HCT116 (cell line): ENCODE measurements around the gene SND1. TPM values are rescaled to one million over a fixed set of nuclear protein-coding genes. Genes with fewer than 3 reads are reported as not detected.
A peak's percentile ranks its signal among the peaks of the same experiment; 100 is the strongest.

Experiments used
- ATAC-seq: fragments of 200-7000 bp; cut with Tn5 transposase; 2 replicates; pipeline ENCODE4 v1.9.1; 2020; ENCODE audit warnings: mild to moderate bottlenecking, moderate library complexity
- BruUV-seq: library from RNA; stranded (reverse); fragments of 400-500 nt; replicated peaks from 2 replicates; lab custom pipeline; 2021; lab: Mats Ljungman, UMichigan
- CTCF ChIA-PET: fragments of 300-600 bp; sonication (Branson Sonifier 250); formaldehyde crosslinking; loops from one replicate; lab custom pipeline; 2021; ENCODE audit warnings: antibody characterized with exemption; lab: Charles Lee
- POLR2A ChIA-PET: fragments of 300-600, 350-600 bp; sonication (Branson Sonifier 250); formaldehyde crosslinking; loops from one replicate; lab custom pipeline; 2021; ENCODE audit warnings: antibody characterized with exemption; lab: Charles Lee
- RAD21 ChIA-PET, 2 experiments: fragments of 300-600 bp; sonication (Branson Sonifier 250); formaldehyde crosslinking; loops; one replicate each; lab custom pipeline; 2023; ENCODE audit warnings: low total read pairs in 2 of 2; ENCODE audit not compliant: uncharacterized antibody in 2 of 2, unreplicated experiment in 2 of 2, low non-redundant PET in 1 of 2; lab: Charles Lee
- DNase-seq: peaks from one replicate; pipeline ENCODE4 v3.0.0-alpha.2; 2010; ENCODE audit warnings: low read depth, low spot score
- H2AFZ ChIP-seq: fragments of 200-600 bp; shearing (Covaris generic), sonication (generic); 2 replicates; pipeline ENCODE4 v1.6.1; 2017; ENCODE audit warnings: low read depth, mixed run types, mixed read lengths, antibody characterized with exemption, low read length; ENCODE audit not compliant: poor library complexity, severe bottlenecking
- H3K27ac ChIP-seq: 2 replicates; pipeline ENCODE4 v1.5.1; 2012; ENCODE audit warnings: low read depth, low read length
- H3K27me3 ChIP-seq: fragments of 200-600 bp; sonication (generic); 2 replicates; pipeline ENCODE4 v1.6.1; 2016; ENCODE audit warnings: mixed run types, low read length, mixed read lengths; ENCODE audit not compliant: insufficient read depth
- H3K36me3 ChIP-seq, 2 experiments: fragments of 200-500 bp in 1 of 2; fragments of 200-600 bp in 1 of 2; sonication (Bioruptor generic) in 1 of 2; sonication (generic) in 1 of 2; 2 replicates each; pipeline versions ENCODE4 v1.5.1 to v1.6.1; 2014 to 2016; ENCODE audit warnings: low read length in 2 of 2, inconsistent platforms in 1 of 2, mixed read lengths in 1 of 2, mixed run types in 1 of 2; ENCODE audit not compliant: insufficient read depth in 2 of 2, control insufficient read depth in 1 of 2
- H3K4me1 ChIP-seq, 2 experiments: fragments of 200-600 bp in 1 of 2; sonication (generic) in 1 of 2; 2 replicates each; pipeline versions ENCODE4 v1.5.1 to v1.6.1; 2012 to 2017; ENCODE audit warnings: low read length in 2 of 2, inconsistent platforms in 1 of 2, mild to moderate bottlenecking in 1 of 2, mixed read lengths in 1 of 2, mixed run types in 1 of 2, moderate library complexity in 1 of 2; ENCODE audit not compliant: insufficient read depth in 2 of 2, control insufficient read depth in 1 of 2
- H3K4me2 ChIP-seq: fragments of 200-600 bp; sonication (generic); 2 replicates; pipeline ENCODE4 v1.6.1; 2017; ENCODE audit warnings: mixed run types, low read length, mixed read lengths
- H3K4me3 ChIP-seq, 2 experiments: fragments of 200-600 bp in 1 of 2; sonication (generic) in 1 of 2; replicated peaks in 1 of 2; 2 replicates each; pipeline ENCODE4 v1.5.1; 2011 to 2016; ENCODE audit warnings: low read length in 2 of 2, control low read depth in 1 of 2, low read depth in 1 of 2, mild to moderate bottlenecking in 1 of 2, mixed read lengths in 1 of 2, mixed run types in 1 of 2
- H3K79me2 ChIP-seq: fragments of 200-600 bp; sonication (generic); 2 replicates; pipeline ENCODE4 v1.6.1; 2017; ENCODE audit warnings: mild to moderate bottlenecking, mixed run types, low read length, moderate library complexity, mixed read lengths; ENCODE audit not compliant: insufficient read depth
- H3K9ac ChIP-seq: fragments of 200-600 bp; sonication (generic); 2 replicates; pipeline ENCODE4 v1.6.1; 2016; ENCODE audit warnings: low read length, mixed read lengths
- H3K9me2 ChIP-seq: fragments of 200-600 bp; sonication (generic), shearing (Covaris generic); 2 replicates; pipeline ENCODE4 v1.6.1; 2017; ENCODE audit warnings: mixed run types, mild to moderate bottlenecking, moderate library complexity; ENCODE audit not compliant: insufficient read depth
- H3K9me3 ChIP-seq, 2 experiments: fragments of 200-500 bp in 1 of 2; fragments of 200-600 bp in 1 of 2; sonication (Bioruptor generic) in 1 of 2; sonication (generic) in 1 of 2; 2 replicates each; pipeline ENCODE4 v1.6.1; 2014 to 2017; ENCODE audit warnings: low read length in 2 of 2, mixed read lengths in 2 of 2, inconsistent platforms in 1 of 2, low read depth in 1 of 2, mild to moderate bottlenecking in 1 of 2, mixed run types in 1 of 2, moderate library complexity in 1 of 2; ENCODE audit not compliant: control insufficient read depth in 1 of 2, insufficient read depth in 1 of 2
- H4K20me1 ChIP-seq: fragments of 200-600 bp; sonication (generic), shearing (Covaris generic); 2 replicates; pipeline ENCODE4 v1.6.1; 2017; ENCODE audit warnings: mixed run types, mild to moderate bottlenecking, moderate library complexity; ENCODE audit not compliant: insufficient read depth
- CBX3 ChIP-seq: IDR thresholded peaks from 2 replicates; pipeline ENCODE4 v1.6.1; 2012; ENCODE audit warnings: low read depth
- EGR1 ChIP-seq: IDR thresholded peaks from 2 replicates; pipeline ENCODE4 v1.6.1; 2012; ENCODE audit warnings: low read depth
- ELF1 ChIP-seq: IDR thresholded peaks from 2 replicates; pipeline ENCODE4 v1.6.1; 2012; ENCODE audit warnings: low read depth, borderline replicate concordance
- EZH2 ChIP-seq: fragments of 200-600 bp; sonication (generic); IDR thresholded peaks from 2 replicates; pipeline ENCODE4 v1.6.1; 2017; ENCODE audit warnings: antibody characterized with exemption, mixed run types
- JUND ChIP-seq: IDR thresholded peaks from 2 replicates; pipeline ENCODE4 v1.6.1; 2012
- POLR2A ChIP-seq: IDR thresholded peaks from 2 replicates; pipeline ENCODE4 v1.7.0; 2011; ENCODE audit warnings: borderline replicate concordance; ENCODE audit not compliant: insufficient read depth, insufficient read length; ENCODE audit errors: extremely low read depth
- POLR2AphosphoS5 ChIP-seq: IDR thresholded peaks from 2 replicates; pipeline ENCODE4 v1.6.1; 2011; ENCODE audit warnings: mild to moderate bottlenecking, low read depth, low read length, moderate library complexity
- RAD21 ChIP-seq: IDR thresholded peaks from 2 replicates; pipeline ENCODE4 v1.6.1; 2012; ENCODE audit warnings: low read depth, mild to moderate bottlenecking
- YY1 ChIP-seq: IDR thresholded peaks from 2 replicates; pipeline ENCODE4 v1.6.1; 2011; ENCODE audit warnings: low read length, low read depth, moderate library complexity, mild to moderate bottlenecking; ENCODE audit not compliant: insufficient replicate concordance; ENCODE audit errors: extremely low read depth
- ZFX ChIP-seq: fragments of 450-650 bp; IDR thresholded peaks from 2 replicates; pipeline ENCODE4 v1.6.1; 2017
- ZNF274 ChIP-seq: fragments of 200-500 bp; sonication (Bioruptor generic); IDR thresholded peaks from 2 replicates; pipeline ENCODE4 v1.6.1; 2014; ENCODE audit warnings: mild to moderate bottlenecking, low read depth, low read length, inconsistent platforms
- intact Hi-C: fragments of 100-400 bp; cut with micrococcal nuclease; formaldehyde crosslinking; loops from 2 replicates; pipeline ENCODE4 v1.10.0; 2022
- total RNA-seq: library from RNA; stranded (reverse); gene quantifications from one replicate; pipeline ENCODE4 v1.2.1, GENCODE V29; 2021; ENCODE audit not compliant: unreplicated experiment
- TF ChIP-seq, protein P1 (sequence below): IDR thresholded peaks from 2 replicates; pipeline ENCODE4 v1.6.1; 2012
- TF ChIP-seq, protein P2 (sequence below): IDR thresholded peaks from 2 replicates; pipeline ENCODE4 v1.6.1; 2012
- TF ChIP-seq, protein P3 (sequence below): IDR thresholded peaks from 2 replicates; pipeline ENCODE4 v1.6.1; 2011; ENCODE audit warnings: mild to moderate bottlenecking, low read length, moderate library complexity; ENCODE audit not compliant: insufficient replicate concordance; ENCODE audit errors: extremely low read depth

The SND1 gene
- total RNA-seq, 1 experiment from 2014 or later: 169 TPM

DNA sequence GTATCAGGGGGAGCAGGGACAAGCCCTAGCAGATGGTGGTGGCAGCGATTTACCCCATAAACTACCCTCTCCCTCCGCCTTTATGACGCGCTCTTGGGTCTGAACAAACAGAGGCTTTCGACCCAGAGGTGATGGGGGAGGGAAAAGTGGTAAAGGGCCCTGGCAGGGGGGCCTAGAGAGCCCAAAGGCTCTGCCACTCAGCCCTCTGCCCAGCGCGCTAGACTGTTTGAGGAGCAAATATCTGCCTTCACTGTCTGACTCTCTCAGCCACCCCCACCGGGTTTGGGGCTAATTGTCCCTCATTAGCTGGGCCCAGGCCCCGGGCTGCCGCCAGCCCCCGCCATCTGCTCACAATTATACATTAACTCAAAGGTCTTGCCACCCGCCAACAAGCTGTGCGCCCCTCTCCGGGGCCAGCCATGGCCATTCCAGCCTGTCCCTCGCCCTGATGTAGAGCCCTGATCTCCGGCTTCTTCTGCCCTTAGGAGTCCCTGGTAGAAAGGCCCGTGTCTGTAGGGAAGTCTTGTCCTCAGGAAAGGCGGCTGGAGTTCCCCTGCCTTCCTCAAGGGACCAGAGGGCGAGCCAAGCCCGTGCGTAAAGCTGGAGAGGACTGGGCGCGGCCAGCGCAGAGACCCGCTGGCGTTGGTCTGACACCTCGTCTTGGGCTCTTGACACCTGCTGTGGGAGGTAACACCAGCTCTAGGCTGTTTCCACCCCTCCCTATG lies 32.2 kb upstream of the SND1 start:
- Histone ChIP-seq H3K27ac (no peak overlapping the region), H3K9me2 (no peaks in the 10 kb centered on the region)
- no peak for TF ChIP-seq EGR1
- TF ChIP-seq, protein P1, sequence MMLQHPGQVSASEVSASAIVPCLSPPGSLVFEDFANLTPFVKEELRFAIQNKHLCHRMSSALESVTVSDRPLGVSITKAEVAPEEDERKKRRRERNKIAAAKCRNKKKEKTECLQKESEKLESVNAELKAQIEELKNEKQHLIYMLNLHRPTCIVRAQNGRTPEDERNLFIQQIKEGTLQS: no peak
- TF ChIP-seq POLR2AphosphoS5: no peak
- TF ChIP-seq ELF1: no peak
- TF ChIP-seq YY1: no peak
- no peak for TF ChIP-seq POLR2A
- TF ChIP-seq ZNF274: no peak
- TF ChIP-seq RAD21: no peak
- TF ChIP-seq ZFX: no peak
- no peak for TF ChIP-seq EZH2
- no peak for TF ChIP-seq JUND
- TF ChIP-seq, protein P2, sequence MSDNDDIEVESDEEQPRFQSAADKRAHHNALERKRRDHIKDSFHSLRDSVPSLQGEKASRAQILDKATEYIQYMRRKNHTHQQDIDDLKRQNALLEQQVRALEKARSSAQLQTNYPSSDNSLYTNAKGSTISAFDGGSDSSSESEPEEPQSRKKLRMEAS: no peak
- TF ChIP-seq, protein P3, sequence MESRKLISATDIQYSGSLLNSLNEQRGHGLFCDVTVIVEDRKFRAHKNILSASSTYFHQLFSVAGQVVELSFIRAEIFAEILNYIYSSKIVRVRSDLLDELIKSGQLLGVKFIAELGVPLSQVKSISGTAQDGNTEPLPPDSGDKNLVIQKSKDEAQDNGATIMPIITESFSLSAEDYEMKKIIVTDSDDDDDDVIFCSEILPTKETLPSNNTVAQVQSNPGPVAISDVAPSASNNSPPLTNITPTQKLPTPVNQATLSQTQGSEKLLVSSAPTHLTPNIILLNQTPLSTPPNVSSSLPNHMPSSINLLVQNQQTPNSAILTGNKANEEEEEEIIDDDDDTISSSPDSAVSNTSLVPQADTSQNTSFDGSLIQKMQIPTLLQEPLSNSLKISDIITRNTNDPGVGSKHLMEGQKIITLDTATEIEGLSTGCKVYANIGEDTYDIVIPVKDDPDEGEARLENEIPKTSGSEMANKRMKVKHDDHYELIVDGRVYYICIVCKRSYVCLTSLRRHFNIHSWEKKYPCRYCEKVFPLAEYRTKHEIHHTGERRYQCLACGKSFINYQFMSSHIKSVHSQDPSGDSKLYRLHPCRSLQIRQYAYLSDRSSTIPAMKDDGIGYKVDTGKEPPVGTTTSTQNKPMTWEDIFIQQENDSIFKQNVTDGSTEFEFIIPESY: no peak
- no peak for TF ChIP-seq CBX3
- TF ChIP-seq, all 23 proteins: peak for 0
- Histone ChIP-seq H3K9me3 (no peaks in the 10 kb centered on the region), H3K4me3 (no peak overlapping the region), H2AFZ (no peak overlapping the region), H3K36me3 (no peaks in the 10 kb centered on the region), H3K9ac (no peak overlapping the region), H3K4me2 (no peak overlapping the region), H3K79me2 (no peaks in the 10 kb centered on the region), H3K27me3 (peaks cover 85% of the 10 kb centered on the region), H3K4me1 (no peaks in the 10 kb centered on the region), H4K20me1 (no peaks in the 10 kb centered on the region)
- ChIA-PET CTCF (interaction anchor here (1.2 kb wide), 2 partner anchors 9 to 10 kb away, joined by 3 read pairs; no protein-coding TSS in a partner anchor), POLR2A (no interaction called here), RAD21 (no interaction called here)
- intact Hi-C loops: no loop called here
- no TSS peak for BruUV-seq
- ATAC-seq (peak; percentile 22; the same call in 1 of the 2 replicates), DNase-seq (no peak)
